HPDE6-E6E7 (cell line): ENCODE data around the gene SLC2A9.
"Not testable (repeated sequence)": the region's sequence is repeated elsewhere in the genome, so short reads cannot be mapped to it uniquely, and the experiment has no call there.

Experiments used
- DNase-seq: peaks from one replicate; pipeline ENCODE4 v3.0.0; 2011; ENCODE audit warnings: missing footprints; ENCODE audit errors: extremely low spot score

The SLC2A9 gene

DNA sequence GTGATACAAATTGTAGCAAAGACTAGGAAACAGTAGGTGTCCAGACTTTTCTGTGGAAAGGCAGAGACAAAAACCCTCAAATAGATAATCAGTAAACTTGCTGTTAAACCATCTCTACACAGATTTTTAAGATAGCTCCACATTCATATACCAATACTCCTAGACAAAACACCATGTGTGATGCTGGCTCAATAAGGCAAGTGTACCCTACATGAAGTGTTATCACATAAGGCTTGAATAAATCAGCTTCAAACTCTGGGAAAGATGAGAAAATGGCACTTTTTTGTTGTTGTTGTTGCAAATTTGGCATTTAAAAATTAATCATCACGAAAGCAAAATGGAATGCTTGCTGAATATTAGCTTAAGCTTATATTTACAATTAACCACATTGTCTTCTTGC is 194.7 kb downstream of the SLC2A9 start:
- DNase-seq: no peak

- no peak for DNase-seq
Measured at GRCh38 chr4:9825049-9825448, 196.2 kb downstream of the SLC2A9 start.

- no peak for DNase-seq
Measured at GRCh38 chr4:9820343-9820742, 201.0 kb downstream of the SLC2A9 start.

DNA sequence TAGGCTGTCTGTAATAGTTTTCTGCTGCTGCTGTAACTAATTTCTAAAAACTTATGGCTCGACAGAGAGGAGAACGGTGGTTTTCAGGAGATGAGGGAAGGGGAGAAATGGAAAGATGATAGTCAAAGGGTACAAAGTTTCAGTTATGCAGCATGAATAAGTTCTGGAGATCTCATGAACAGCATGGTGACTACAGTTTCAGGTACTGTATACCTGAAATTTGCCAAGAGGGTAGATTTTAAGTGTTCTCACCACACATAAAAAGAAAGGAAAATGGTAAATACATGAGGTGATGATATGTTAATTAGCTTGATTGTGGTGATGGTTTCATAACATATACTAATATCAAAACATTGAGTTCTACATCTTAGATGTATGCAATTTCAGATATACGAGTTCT is 205.0 kb downstream of the SLC2A9 start:
- DNase-seq: no peak

DNA sequence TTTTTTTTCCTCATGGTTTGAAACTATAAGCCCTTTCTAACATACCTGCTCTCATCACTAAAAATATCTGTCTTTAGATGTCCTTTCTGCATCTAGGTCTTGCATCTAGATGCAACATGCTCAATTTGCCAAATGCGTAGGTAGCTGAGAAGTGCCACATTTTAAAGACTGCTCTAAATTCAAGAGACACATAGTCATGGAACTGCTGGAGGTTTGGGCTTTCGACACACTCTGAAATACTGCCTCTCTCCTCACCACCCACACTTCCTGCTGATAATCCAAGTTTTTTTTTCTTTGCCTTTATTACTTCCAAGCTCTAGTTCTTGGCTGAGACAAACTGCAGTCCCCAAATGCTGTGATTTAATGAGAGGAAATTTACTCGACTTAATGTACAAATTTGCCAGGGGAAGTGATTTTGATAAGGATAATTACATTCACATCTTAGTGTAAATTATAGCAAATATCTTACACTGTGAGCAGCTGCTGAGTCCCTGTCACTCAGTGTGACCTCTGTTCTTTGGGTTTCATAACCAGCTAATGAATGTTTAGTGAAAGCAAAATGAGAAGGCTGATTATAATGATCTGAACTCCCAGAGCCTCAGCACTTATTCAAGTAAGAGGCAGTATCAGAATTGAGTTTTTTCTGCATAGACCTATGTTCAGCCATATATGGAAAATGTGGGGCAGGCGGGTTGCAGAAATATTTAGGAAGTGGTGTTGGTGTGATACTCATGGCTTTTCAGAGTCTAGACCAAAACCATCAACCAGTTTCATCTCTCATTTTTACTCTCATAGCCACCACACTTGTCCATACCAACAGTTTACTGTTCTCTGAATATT is 208.6 kb downstream of the SLC2A9 start:
- DNase-seq: no peak

- DNase-seq: no peak
Measured at GRCh38 chr4:9811806-9812205, 209.5 kb downstream of the SLC2A9 start.

- no peak for DNase-seq
Measured at GRCh38 chr4:9808077-9808476, 213.2 kb downstream of the SLC2A9 start.

DNA sequence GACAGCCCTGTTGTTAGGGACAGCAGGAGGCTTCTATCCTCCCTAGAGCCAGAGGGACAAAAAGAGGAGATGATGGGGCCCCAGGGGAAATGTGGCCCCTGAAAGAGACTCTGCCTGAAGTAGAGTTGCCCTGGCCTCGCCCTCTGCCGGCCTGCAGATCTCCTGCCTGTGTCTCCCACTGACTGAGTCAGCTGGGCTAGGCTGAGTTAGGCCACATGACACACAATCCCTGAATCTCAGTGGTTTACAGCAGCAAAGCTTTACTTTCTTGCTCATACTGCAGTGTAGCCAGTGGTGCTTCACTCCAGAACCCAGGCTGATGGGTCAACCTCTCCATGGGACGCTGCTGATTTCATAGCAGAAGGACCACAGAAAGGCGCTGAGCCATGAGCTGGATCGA is 216.4 kb downstream of the SLC2A9 start:
- peak; percentile 20 for DNase-seq

DNA sequence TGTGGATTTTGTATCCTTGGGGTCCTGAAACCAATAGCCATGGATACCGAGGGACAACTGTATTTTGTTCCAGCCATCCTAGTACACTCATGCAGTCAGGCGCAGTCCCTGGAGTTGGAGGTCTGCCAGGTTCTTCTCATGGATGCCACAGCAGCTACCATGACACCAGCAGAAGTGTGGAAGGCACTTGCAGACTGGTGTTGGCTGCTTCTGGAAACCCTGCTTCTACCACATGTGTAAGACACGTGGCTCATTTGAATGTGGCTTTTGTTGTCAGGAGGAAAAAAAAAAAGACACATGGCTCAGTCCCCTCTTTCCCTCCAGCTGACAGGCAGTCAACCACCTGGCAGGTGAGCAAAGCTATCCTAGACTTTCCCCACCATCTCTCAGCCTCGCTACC is 220.4 kb downstream of the SLC2A9 start:
- DNase-seq: no peak

DNA sequence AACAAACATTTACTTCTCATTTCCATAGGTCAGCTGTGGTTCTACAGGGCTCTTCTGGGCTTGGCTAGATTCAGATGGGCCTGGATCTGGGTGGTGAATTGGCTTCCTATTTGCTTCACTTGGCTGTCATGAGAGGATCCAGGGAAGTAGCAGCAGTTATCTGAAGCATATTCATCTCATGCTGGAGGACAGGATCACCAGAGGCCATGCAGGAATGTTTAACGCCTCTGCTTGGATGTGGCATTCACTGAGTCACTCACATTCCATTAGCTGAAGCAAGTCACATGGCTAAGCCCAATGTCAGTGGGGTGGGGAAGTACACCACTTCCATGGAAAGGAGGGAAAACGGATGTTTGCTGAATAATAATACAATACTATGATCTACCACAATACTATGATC is 224.7 kb downstream of the SLC2A9 start:
- not testable (repeated sequence) for DNase-seq

GRCh38 chr4:9792381-9792780 is 228.9 kb downstream of the SLC2A9 start:
- DNase-seq: no peak

GRCh38 chr4:9785891-9786290 is 235.4 kb downstream of the SLC2A9 start:
- not testable (repeated sequence) for DNase-seq

DNA sequence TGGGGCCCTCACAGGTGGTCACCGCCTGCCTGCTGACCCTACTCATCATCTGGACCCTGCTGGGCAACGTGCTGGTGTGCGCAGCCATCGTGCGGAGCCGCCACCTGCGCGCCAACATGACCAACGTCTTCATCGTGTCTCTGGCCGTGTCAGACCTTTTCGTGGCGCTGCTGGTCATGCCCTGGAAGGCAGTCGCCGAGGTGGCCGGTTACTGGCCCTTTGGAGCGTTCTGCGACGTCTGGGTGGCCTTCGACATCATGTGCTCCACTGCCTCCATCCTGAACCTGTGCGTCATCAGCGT is 239.2 kb downstream of the SLC2A9 start:
- no peak for DNase-seq

DNA sequence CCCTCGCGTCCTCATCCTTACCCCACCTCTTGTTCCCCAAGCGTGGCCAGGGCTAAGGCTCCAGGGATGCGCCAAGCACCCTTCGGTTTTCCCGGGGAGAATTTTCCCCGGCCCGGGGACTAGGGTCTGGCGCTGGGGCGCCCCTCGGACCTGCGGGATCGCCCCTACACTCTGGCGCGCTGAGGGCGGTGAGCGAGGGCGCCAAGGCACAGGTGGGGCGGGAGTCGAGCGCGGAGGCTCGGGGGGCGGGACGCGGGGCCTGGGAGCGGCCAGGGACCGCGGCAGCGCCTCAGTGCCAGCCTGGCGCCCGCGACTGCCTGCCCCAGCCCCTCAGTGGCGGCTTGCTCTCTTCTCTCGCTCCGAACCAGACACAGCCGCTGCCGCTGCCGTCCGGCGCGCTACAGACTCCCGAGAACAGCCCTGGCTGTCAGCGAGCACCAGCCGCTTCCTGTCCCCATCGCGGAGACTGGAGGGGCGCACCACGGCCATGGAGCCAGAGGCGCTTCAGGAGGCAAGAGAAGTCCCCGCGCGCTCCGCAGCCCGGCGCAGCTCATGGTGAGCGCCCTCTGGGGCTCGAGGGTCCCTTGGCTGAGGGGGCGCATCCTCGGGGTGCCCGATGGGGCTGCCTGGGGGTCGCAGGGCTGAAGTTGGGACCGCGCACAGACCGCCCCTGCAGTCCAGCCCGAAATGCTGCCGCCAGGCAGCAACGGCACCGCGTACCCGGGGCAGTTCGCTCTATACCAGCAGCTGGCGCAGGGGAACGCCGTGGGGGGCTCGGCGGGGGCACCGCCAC is 239.8 kb downstream of the SLC2A9 start, which contains the start of gene DRD5:
TSS of gene DRD5 (plus strand) at position 292 of the 793 bp plus-strand sequence. CDS start at position 688, 396 bp downstream.
- no peak for DNase-seq
